Posterior cingulate gyrus (tissue), 11 donors: ENCODE data around the gene TMEM184B.
"Not testable (repeated sequence)": the region's sequence is repeated elsewhere in the genome, so short reads cannot be mapped to it uniquely, and the experiment has no call there.

Source experiments
- DNase-seq, 10 donors: peaks; one replicate each; pipeline versions ENCODE4 v3.0.0 to v3.0.0-alpha.2; 2020 to 2021; ENCODE audit warnings: mixed read lengths in 3 of 10
- intact Hi-C: fragments of 100-400 bp; cut with DNase I; formaldehyde crosslinking; loops from one replicate; pipeline ENCODE4 v1.15.1; 2023

TMEM184B gene

GRCh38 chr22:38191731-38192474 is 80.9 kb downstream of the TMEM184B start:
- intact Hi-C loops = no loop called here
- DNase-seq = peak in 1 of 10 donors; percentile 33

GRCh38 chr22:38191055-38191454 is 81.8 kb downstream of the TMEM184B start:
- intact Hi-C loops = no loop called here
- DNase-seq = no peak

GRCh38 chr22:38190581-38190980 is 82.2 kb downstream of the TMEM184B start:
- DNase-seq = no peak
- intact Hi-C loops = no loop called here

GRCh38 chr22:38189104-38189503 is 83.7 kb downstream of the TMEM184B start:
- no peak for DNase-seq
- intact Hi-C loops = no loop called here

- no peak for DNase-seq
- intact Hi-C loops = no loop called here
Observed at GRCh38 chr22:38187413-38188212, 85.2 kb downstream of the TMEM184B start.

GRCh38 chr22:38186429-38186828 is 86.4 kb downstream of the TMEM184B start:
- DNase-seq = no peak
- intact Hi-C loops = no loop called here

GRCh38 chr22:38184788-38185187 is 88.0 kb downstream of the TMEM184B start:
- no peak for DNase-seq
- intact Hi-C loops = no loop called here

GRCh38 chr22:38181453-38182200 is 91.2 kb downstream of the TMEM184B start, which contains the start of gene PLA2G6:
Gene PLA2G6, minus strand, starts transcription at chr22:38181830. Its CDS starts 12,404 bp downstream, at chr22:38169426.
- peak; percentile 98 to 100 (median 98) for DNase-seq
- intact Hi-C loops = loop anchor here (1.0 kb wide), 1 partner anchor 20 kb away; the partner anchor contains the start of gene MAFF

- intact Hi-C loops = loop anchor here (1.0 kb wide), 1 partner anchor 20 kb away; the partner anchor contains the start of gene MAFF
- peak in 9 of 10 donors; percentile 40 to 93 (median 67) for DNase-seq
Observed at GRCh38 chr22:38180841-38181452, 91.9 kb downstream of the TMEM184B start.

- peak in 2 of 10 donors; percentile 20 to 37 for DNase-seq
- intact Hi-C loops = not testable (repeated sequence)
Observed at GRCh38 chr22:38178605-38178937, 94.2 kb downstream of the TMEM184B start.

- peak in 4 of 10 donors; percentile 51 to 87 (median 70) for DNase-seq
Observed at GRCh38 chr22:38177926-38178604, 94.7 kb downstream of the TMEM184B start.

GRCh38 chr22:38177571-38177925 is 95.3 kb downstream of the TMEM184B start:
- peak in 1 of 10 donors; percentile 23 for DNase-seq
- intact Hi-C loops = not testable (repeated sequence)

More at GRCh38 chr22:38177926-38178604, 94.7 kb downstream of the TMEM184B start:
- intact Hi-C loops = no loop called here

GRCh38 chr22:38177044-38177443 is 95.8 kb downstream of the TMEM184B start:
- intact Hi-C loops = no loop called here
- peak in 2 of 10 donors; percentile 17 to 69 for DNase-seq

GRCh38 chr22:38176170-38176741 is 96.6 kb downstream of the TMEM184B start:
- peak in 3 of 10 donors; percentile 42 to 88 (median 69) for DNase-seq
- intact Hi-C loops = no loop called here

GRCh38 chr22:38175206-38176118 is 97.3 kb downstream of the TMEM184B start:
- peak in 2 of 10 donors; percentile 39 to 66 for DNase-seq
- intact Hi-C loops = no loop called here

- peak in 2 of 10 donors; percentile 30 to 76 for DNase-seq
- intact Hi-C loops = no loop called here
Observed at GRCh38 chr22:38174626-38175025, 98.2 kb downstream of the TMEM184B start.

GRCh38 chr22:38173641-38173906 is 99.2 kb downstream of the TMEM184B start:
- intact Hi-C loops = no loop called here
- DNase-seq = peak in 2 of 10 donors; percentile 22 to 35

- peak in 8 of 10 donors; percentile 32 to 91 (median 49) for DNase-seq
- intact Hi-C loops = no loop called here
Observed at GRCh38 chr22:38172832-38173640, 99.8 kb downstream of the TMEM184B start.
